Calu3 (cell line): ENCODE data around the gene CREBBP. TPM values are rescaled to one million over a fixed set of nuclear protein-coding genes. Genes with fewer than 3 reads are reported as not detected.

Experiments used
- BruUV-seq: library from RNA; stranded (reverse); fragments of 400-500 nt; replicated peaks from 2 replicates; lab custom pipeline; 2021; lab: Mats Ljungman, UMichigan
- CTCF ChIA-PET: fragments of 300-600 bp; sonication (Branson Sonifier 250); formaldehyde crosslinking; loops from one replicate; lab custom pipeline; 2022; ENCODE audit warnings: antibody characterized with exemption; lab: Charles Lee
- DNase-seq: peaks from one replicate; pipeline ENCODE4 v3.0.0; 2022
- H3K27ac Mint-ChIP-seq: one replicate; pipeline ENCODE4 v1.8.0; 2022; ENCODE audit warnings: mixed read lengths; ENCODE audit not compliant: unreplicated experiment
- H3K27me3 Mint-ChIP-seq: one replicate; pipeline ENCODE4 v1.8.0; 2022; ENCODE audit warnings: mixed read lengths; ENCODE audit not compliant: unreplicated experiment
- H3K36me3 Mint-ChIP-seq: one replicate; pipeline ENCODE4 v1.8.0; 2022; ENCODE audit warnings: mild to moderate bottlenecking, moderate library complexity, mixed read lengths; ENCODE audit not compliant: insufficient read depth, unreplicated experiment
- H3K4me1 Mint-ChIP-seq: one replicate; pipeline ENCODE4 v1.8.0; 2022; ENCODE audit warnings: mild to moderate bottlenecking, low read depth, mixed read lengths; ENCODE audit not compliant: unreplicated experiment
- H3K4me3 Mint-ChIP-seq: one replicate; pipeline ENCODE4 v1.8.0; 2022; ENCODE audit warnings: mild to moderate bottlenecking, low read depth, moderate library complexity, mixed read lengths; ENCODE audit not compliant: unreplicated experiment
- H3K9me3 Mint-ChIP-seq: one replicate; pipeline ENCODE4 v1.8.0; 2022; ENCODE audit warnings: low read depth, mixed read lengths; ENCODE audit not compliant: unreplicated experiment
- intact Hi-C: fragments of 100-400 bp; cut with micrococcal nuclease; formaldehyde crosslinking; loops from one replicate; pipeline ENCODE4 v1.10.0; 2022; ENCODE audit not compliant: unreplicated experiment
- total RNA-seq: library from RNA; stranded (reverse); gene quantifications from 2 replicates; pipeline ENCODE4 v1.2.3, GENCODE V29; 2022
- TF ChIP-seq, protein P1 (sequence below): fragments of 200-600 bp; IDR thresholded peaks from one replicate; pipeline ENCODE4 v1.8.0; 2022; ENCODE audit warnings: antibody characterized with exemption; ENCODE audit not compliant: unreplicated experiment

CREBBP gene
- total RNA-seq, 1 experiment from 2014 or later, result 91.0 TPM

- Mint-ChIP-seq H3K27me3 (no peaks in the 10 kb centered on the region), H3K36me3 (peaks cover 73% of the 10 kb centered on the region), H3K4me3 (no peak overlapping the region), H3K9me3 (no peaks in the 10 kb centered on the region), H3K27ac (no peak overlapping the region), H3K4me1 (no peaks in the 10 kb centered on the region)
- CTCF ChIA-PET, result no interaction called here
- TF ChIP-seq, protein P1, sequence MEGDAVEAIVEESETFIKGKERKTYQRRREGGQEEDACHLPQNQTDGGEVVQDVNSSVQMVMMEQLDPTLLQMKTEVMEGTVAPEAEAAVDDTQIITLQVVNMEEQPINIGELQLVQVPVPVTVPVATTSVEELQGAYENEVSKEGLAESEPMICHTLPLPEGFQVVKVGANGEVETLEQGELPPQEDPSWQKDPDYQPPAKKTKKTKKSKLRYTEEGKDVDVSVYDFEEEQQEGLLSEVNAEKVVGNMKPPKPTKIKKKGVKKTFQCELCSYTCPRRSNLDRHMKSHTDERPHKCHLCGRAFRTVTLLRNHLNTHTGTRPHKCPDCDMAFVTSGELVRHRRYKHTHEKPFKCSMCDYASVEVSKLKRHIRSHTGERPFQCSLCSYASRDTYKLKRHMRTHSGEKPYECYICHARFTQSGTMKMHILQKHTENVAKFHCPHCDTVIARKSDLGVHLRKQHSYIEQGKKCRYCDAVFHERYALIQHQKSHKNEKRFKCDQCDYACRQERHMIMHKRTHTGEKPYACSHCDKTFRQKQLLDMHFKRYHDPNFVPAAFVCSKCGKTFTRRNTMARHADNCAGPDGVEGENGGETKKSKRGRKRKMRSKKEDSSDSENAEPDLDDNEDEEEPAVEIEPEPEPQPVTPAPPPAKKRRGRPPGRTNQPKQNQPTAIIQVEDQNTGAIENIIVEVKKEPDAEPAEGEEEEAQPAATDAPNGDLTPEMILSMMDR, result no peak
- BruUV-seq, result no TSS peak
- intact Hi-C loops, result no loop called here
- no peak for DNase-seq
These were observed 202.5 kb downstream of the CREBBP start for GRCh38 chr16:3677994-3678393.

- no peaks in the 10 kb centered on the region for H3K9me3 Mint-ChIP-seq
- no TSS peak for BruUV-seq
- CTCF ChIA-PET, result interaction anchor here (0.6 to 1.1 kb wide), 2 partner anchors 29 to 607 kb away, joined by 3 to 4 read pairs; no protein-coding TSS in a partner anchor
These were observed 204.8 kb downstream of the CREBBP start for GRCh38 chr16:3675601-3676130.

More at GRCh38 chr16:3675601-3676130, 204.8 kb downstream of the CREBBP start:
- no peak overlapping the region for H3K4me3 Mint-ChIP-seq
- H3K27ac Mint-ChIP-seq, result no peak overlapping the region
- H3K4me1 Mint-ChIP-seq, result no peaks in the 10 kb centered on the region
- peaks cover 85% of the 10 kb centered on the region for H3K36me3 Mint-ChIP-seq
- H3K27me3 Mint-ChIP-seq, result no peaks in the 10 kb centered on the region
- intact Hi-C loops, result no loop called here
- TF ChIP-seq, protein P1, result no peak
- DNase-seq, result no peak

Other genes starting within 250 kb of the CREBBP start
- 26.0 and 31.6 TPM in 2 replicates for gene DNASE1, start 226.0 kb downstream of the CREBBP start, total RNA-seq
- 232 and 244 TPM in 2 replicates for gene TRAP1, start 163.2 kb downstream of the CREBBP start, total RNA-seq
- 7.1 and 8.2 TPM in 2 replicates for gene ADCY9, start 235.7 kb upstream of the CREBBP start, total RNA-seq